ENCODE results near the gene NTSR2. TPM values are rescaled to one million over a fixed set of nuclear protein-coding genes. Genes with fewer than 3 reads are reported as not detected.

The NTSR2 gene
- not detected for total RNA-seq

- TF ChIP-seq CTCF (IDR thresholded peaks at IDR 0.05) (peak in 1 of 4 experiments; percentile 31), POLR2A (IDR thresholded peaks at IDR 0.05) (no peak)
- intact Hi-C loops (cut with DNase I; ENCODE audit: low total_unique reads), result no loop called here
- no peak within 1 kb of the TSS for H3K4me3 ChIP-seq
- no peaks in the 10 kb centered on the region for H3K27me3 ChIP-seq
- DNase-seq, result peak; percentile 33 to 67
- no peaks in the 10 kb centered on the region for H3K9me3 ChIP-seq
- no peaks in the 10 kb centered on the region for H3K36me3 ChIP-seq
- peaks cover 0 to 10% of the 10 kb centered on the region in 2 donors for H3K4me1 ChIP-seq
- no peak within 1 kb of the TSS for H3K27ac ChIP-seq
Measured at GRCh38 chr2:11669454-11670291, at the start of gene NTSR2. Gene NTSR2 (minus strand): TSS chr2:11670195. CDS start chr2:11670129, 66 bp downstream.

- H3K27me3 ChIP-seq, result no peaks in the 10 kb centered on the region
- H3K4me3 ChIP-seq, result no peak overlapping the region
- H3K36me3 ChIP-seq, result no peaks in the 10 kb centered on the region
- no peaks in the 10 kb centered on the region for H3K4me1 ChIP-seq
- TF ChIP-seq POLR2A (IDR thresholded peaks at IDR 0.05), result no peak
- TF ChIP-seq CTCF (IDR thresholded peaks at IDR 0.05), result no peak
- no peaks in the 10 kb centered on the region for H3K9me3 ChIP-seq
- no peak overlapping the region for H3K27ac ChIP-seq
- intact Hi-C loops (cut with DNase I; ENCODE audit: low total_unique reads), result no loop called here
- DNase-seq, result no peak
Measured at GRCh38 chr2:11719230-11719977, 49.4 kb upstream of the NTSR2 start.

GRCh38 chr2:11718606-11719005, 48.6 kb upstream of the NTSR2 start:
- Histone ChIP-seq H3K4me1 (no peaks in the 10 kb centered on the region), H3K36me3 (no peaks in the 10 kb centered on the region), H3K27me3 (no peaks in the 10 kb centered on the region), H3K4me3 (no peak overlapping the region), H3K9me3 (no peaks in the 10 kb centered on the region), H3K27ac (no peak overlapping the region)
- no peak for DNase-seq
- TF ChIP-seq CTCF (IDR thresholded peaks at IDR 0.05) (no peak), POLR2A (IDR thresholded peaks at IDR 0.05) (no peak)
- intact Hi-C loops (cut with DNase I; ENCODE audit: low total_unique reads), result no loop called here

- intact Hi-C loops (cut with DNase I; ENCODE audit: low total_unique reads), result no loop called here
- no peak for DNase-seq
- no peak for TF ChIP-seq POLR2A (IDR thresholded peaks at IDR 0.05)
- TF ChIP-seq CTCF (IDR thresholded peaks at IDR 0.05), result no peak
- Histone ChIP-seq H3K27ac (no peak overlapping the region), H3K4me1 (no peaks in the 10 kb centered on the region), H3K4me3 (no peak overlapping the region), H3K36me3 (no peaks in the 10 kb centered on the region), H3K27me3 (no peaks in the 10 kb centered on the region), H3K9me3 (no peaks in the 10 kb centered on the region)
Measured at GRCh38 chr2:11717623-11718022, 47.6 kb upstream of the NTSR2 start.
